ENCODE measurements around the gene C19orf67.

Gene C19orf67

GRCh38 chr19:14085309-14085995 is at the start of gene C19orf67:
Gene C19orf67, minus strand, starts transcription at chr19:14085783. Its CDS starts 156 bp downstream, at chr19:14085627.
- no peak for DNase-seq (ENCODE audit: low read depth)
- no peak for TF ChIP-seq CTCF (conservative IDR thresholded peaks at IDR 0.05; ENCODE audit: low read depth, low read length)
- no peak within 1 kb of the TSS for H3K4me3 ChIP-seq (ENCODE audit: low read depth, low read length)

- no peak for DNase-seq (ENCODE audit: low read depth)
- no peak for TF ChIP-seq CTCF (conservative IDR thresholded peaks at IDR 0.05; ENCODE audit: low read depth, low read length)
- no peak overlapping the region for H3K4me3 ChIP-seq (ENCODE audit: low read depth, low read length)
These were observed 49.8 kb upstream of the C19orf67 start for GRCh38 chr19:14135355-14135754.

- no peak overlapping the region for H3K4me3 ChIP-seq (ENCODE audit: low read depth, low read length)
- DNase-seq (ENCODE audit: low read depth), result peak; percentile 33
- no peak for TF ChIP-seq CTCF (conservative IDR thresholded peaks at IDR 0.05; ENCODE audit: low read depth, low read length)
These were observed 42.4 kb upstream of the C19orf67 start for GRCh38 chr19:14127929-14128509.

GRCh38 chr19:14127176-14127575 is 41.6 kb upstream of the C19orf67 start:
- DNase-seq (ENCODE audit: low read depth), result no peak
- H3K4me3 ChIP-seq (ENCODE audit: low read depth, low read length), result no peak overlapping the region
- no peak for TF ChIP-seq CTCF (conservative IDR thresholded peaks at IDR 0.05; ENCODE audit: low read depth, low read length)

GRCh38 chr19:14122924-14123323 is 37.3 kb upstream of the C19orf67 start:
- no peak for DNase-seq (ENCODE audit: low read depth)
- no peak overlapping the region for H3K4me3 ChIP-seq (ENCODE audit: low read depth, low read length)
- TF ChIP-seq CTCF (conservative IDR thresholded peaks at IDR 0.05; ENCODE audit: low read depth, low read length), result no peak

GRCh38 chr19:14120497-14120780 is 34.9 kb upstream of the C19orf67 start:
- H3K4me3 ChIP-seq (ENCODE audit: low read depth, low read length), result no peak overlapping the region
- TF ChIP-seq CTCF (conservative IDR thresholded peaks at IDR 0.05; ENCODE audit: low read depth, low read length), result no peak
- DNase-seq (ENCODE audit: low read depth), result no peak

All from choroid plexus epithelial cell (primary cell).